Stomach smooth muscle (tissue), 2 donors: ENCODE measurements around the gene RYR1.

ENCODE experiments used
- H3K27ac ChIP-seq: one replicate; pipeline ENCODE4 v1.7.0; 2013; ENCODE audit warnings: mild to moderate bottlenecking, low read length, inconsistent platforms
- H3K27me3 ChIP-seq, 2 donors: one replicate each; pipeline ENCODE4 v1.7.0; 2013; ENCODE audit warnings: low read length in 2 of 2; ENCODE audit not compliant: insufficient read depth in 2 of 2, control insufficient read depth in 1 of 2
- H3K36me3 ChIP-seq, 2 donors: one replicate each; pipeline ENCODE4 v1.7.0; 2013; ENCODE audit warnings: low read length in 2 of 2; ENCODE audit not compliant: control insufficient read depth in 2 of 2, insufficient read depth in 2 of 2
- H3K4me1 ChIP-seq: one replicate; pipeline ENCODE4 v1.7.0; 2013; ENCODE audit warnings: low read length; ENCODE audit not compliant: control insufficient read depth, insufficient read depth
- H3K4me3 ChIP-seq, 2 donors: one replicate each; pipeline ENCODE4 v1.7.0; 2013; ENCODE audit warnings: low read length in 2 of 2
- H3K9ac ChIP-seq, 2 donors: one replicate each; pipeline ENCODE4 v1.7.0; 2013; ENCODE audit warnings: low read length in 2 of 2, mild to moderate bottlenecking in 1 of 2
- H3K9me3 ChIP-seq, 2 donors: one replicate each; pipeline ENCODE4 v1.7.0; 2013; ENCODE audit warnings: low read length in 2 of 2; ENCODE audit not compliant: control insufficient read depth in 2 of 2
- donor health status: healthy.
- donor health status: Pancreatic carcinoma.

The RYR1 gene

DNA sequence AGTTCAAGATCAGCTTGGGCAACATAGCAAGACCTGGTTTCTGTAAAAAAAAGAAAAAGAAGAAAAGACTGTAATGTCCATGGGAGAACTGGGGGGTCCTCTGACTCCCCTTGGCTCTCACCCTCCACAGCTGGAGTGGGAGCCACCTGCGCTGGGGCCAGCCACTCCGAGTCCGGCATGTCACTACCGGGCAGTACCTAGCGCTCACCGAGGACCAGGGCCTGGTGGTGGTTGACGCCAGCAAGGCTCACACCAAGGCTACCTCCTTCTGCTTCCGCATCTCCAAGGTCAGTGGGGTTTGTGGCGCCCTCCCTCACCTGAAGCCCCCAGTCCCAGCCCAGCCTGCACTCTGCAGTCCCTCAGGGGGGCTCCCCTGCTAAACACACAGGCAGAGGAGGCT is 14.7 kb downstream of the RYR1 start:
- H3K27me3 ChIP-seq: no peaks in the 10 kb centered on the region
- no peaks in the 10 kb centered on the region for H3K9me3 ChIP-seq
- H3K4me3 ChIP-seq: no peak overlapping the region
- no peak overlapping the region for H3K9ac ChIP-seq
- no peak overlapping the region for H3K27ac ChIP-seq
- H3K36me3 ChIP-seq: no peaks in the 10 kb centered on the region
- no peaks in the 10 kb centered on the region for H3K4me1 ChIP-seq

DNA sequence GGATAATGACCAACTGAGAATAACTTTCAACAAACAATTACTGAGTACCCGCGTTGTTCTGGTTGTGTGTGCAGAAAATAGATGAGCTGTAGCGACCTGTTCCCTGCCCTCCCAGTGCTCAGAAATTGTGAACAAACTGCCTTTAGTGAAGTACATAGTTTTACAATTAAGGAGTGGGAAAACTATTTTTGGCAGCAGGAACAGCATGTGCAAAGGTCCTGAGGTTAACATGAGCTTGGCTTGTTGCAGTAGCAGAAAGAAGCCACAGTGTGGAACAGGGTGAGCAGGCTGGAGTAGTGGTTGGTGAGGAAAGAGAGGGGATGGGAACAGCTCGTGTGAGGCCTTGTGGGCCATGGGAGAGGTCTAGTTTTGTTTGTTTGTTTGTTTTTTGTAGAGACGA is 16.0 kb downstream of the RYR1 start:
- H3K4me3 ChIP-seq: no peak overlapping the region
- no peaks in the 10 kb centered on the region for H3K27me3 ChIP-seq
- no peaks in the 10 kb centered on the region for H3K36me3 ChIP-seq
- no peaks in the 10 kb centered on the region for H3K9me3 ChIP-seq
- no peaks in the 10 kb centered on the region for H3K4me1 ChIP-seq
- no peak overlapping the region for H3K9ac ChIP-seq
- H3K27ac ChIP-seq: no peak overlapping the region

DNA sequence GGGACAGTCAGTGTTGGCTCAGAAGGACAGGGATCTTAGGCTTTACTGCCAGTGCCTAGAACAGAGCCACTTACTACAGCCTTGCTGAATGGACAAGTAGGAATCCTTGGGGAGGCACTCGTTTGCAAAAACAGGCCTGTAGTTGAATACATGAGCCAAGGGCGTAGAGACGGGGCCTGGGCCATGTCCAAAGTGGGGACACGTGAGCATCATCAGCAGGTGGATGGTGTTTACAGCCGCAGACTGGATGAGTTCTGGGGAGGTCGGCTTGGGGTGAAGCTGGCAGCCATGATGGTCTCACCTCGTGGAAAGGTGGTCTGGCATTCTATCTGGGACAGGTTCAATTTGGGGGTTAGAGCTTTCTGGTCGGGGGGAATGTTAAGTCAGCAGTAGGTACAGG is 17.5 kb downstream of the RYR1 start:
- no peak overlapping the region for H3K9ac ChIP-seq
- H3K36me3 ChIP-seq: no peaks in the 10 kb centered on the region
- no peak overlapping the region for H3K4me3 ChIP-seq
- no peak overlapping the region for H3K27ac ChIP-seq
- no peaks in the 10 kb centered on the region for H3K27me3 ChIP-seq
- no peaks in the 10 kb centered on the region for H3K9me3 ChIP-seq
- H3K4me1 ChIP-seq: no peaks in the 10 kb centered on the region

DNA sequence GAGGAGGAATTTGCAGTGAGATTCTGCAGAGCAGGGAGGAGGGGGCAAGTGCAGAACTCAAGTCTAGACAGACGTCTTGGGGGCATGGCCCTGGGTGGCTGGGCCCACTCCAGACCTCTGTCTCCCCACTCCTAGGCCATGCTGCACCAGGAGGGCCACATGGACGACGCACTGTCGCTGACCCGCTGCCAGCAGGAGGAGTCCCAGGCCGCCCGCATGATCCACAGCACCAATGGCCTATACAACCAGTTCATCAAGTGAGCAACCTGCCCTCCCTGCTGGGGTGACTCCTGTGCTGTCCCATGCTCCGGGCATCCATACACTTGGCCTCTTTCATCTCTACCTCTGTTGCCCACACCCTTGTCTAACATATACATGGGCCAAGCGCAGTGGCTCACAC is 18.1 kb downstream of the RYR1 start:
- Histone ChIP-seq H3K9ac (no peak overlapping the region), H3K4me3 (no peak overlapping the region), H3K36me3 (no peaks in the 10 kb centered on the region), H3K27me3 (no peaks in the 10 kb centered on the region), H3K4me1 (no peaks in the 10 kb centered on the region), H3K9me3 (no peaks in the 10 kb centered on the region), H3K27ac (no peak overlapping the region)

DNA sequence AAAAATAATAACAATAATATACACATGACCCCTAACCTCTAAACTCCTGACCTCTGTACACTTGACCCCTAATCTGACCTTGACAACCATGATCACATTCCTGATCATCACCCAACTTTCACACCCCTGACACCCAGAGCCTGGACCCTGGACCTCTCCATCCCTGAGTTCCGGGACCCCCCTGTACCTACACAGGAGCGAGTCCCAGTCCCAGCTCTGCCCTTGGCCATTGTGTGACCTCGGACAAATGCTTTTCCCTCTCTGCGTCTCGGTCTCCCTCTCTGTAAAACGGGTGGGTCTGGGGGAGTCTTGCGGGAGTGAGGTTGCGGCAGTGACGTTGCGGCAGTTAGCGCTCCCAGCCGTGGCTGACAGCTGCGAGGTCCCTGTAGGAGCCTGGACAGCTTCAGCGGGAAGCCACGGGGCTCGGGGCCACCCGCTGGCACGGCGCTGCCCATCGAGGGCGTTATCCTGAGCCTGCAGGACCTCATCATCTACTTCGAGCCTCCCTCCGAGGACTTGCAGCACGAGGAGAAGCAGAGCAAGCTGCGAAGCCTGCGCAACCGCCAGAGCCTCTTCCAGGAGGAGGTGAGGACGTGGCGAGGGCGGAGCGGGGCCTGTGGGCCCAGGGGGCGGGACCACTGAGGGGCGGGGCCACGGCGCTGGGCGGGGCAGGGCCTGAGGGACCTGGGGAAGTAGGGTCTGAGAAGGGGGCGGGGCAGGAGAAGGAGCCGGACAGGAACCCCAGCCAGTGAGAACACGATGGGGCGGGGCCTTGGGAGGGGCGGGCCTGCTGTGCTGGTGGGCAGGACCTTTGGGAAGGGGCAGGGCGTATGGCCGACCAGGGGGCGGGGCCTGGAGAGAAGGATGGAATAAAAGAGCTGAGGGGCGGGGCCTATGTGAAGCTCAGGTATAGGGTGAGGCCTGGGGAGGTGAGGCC is 19.2 kb downstream of the RYR1 start:
- Histone ChIP-seq H3K27ac (no peak overlapping the region), H3K4me1 (no peaks in the 10 kb centered on the region), H3K9ac (no peak overlapping the region), H3K4me3 (no peak overlapping the region), H3K27me3 (no peaks in the 10 kb centered on the region), H3K9me3 (no peaks in the 10 kb centered on the region), H3K36me3 (no peaks in the 10 kb centered on the region)

DNA sequence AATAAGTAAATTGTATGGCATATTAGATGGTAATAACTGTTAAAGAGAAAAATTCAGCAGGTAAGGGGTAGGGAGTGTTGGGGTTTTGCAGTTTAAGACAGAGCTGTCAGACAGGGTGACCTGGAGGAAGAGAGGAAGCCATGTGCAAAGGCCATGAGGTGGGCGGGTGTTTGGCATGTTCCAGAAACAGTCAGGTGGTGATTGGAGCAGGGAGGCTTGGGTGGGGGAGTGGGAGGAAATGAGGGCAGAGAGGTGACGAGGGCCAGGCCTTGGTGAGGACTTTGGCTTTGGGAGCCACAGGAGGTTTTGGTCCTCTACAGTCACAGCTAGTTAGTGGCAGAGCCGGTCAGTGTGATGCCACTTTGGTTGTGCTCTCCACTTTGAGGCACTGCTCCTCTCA is 20.1 kb downstream of the RYR1 start:
- Histone ChIP-seq H3K36me3 (no peaks in the 10 kb centered on the region), H3K9me3 (no peaks in the 10 kb centered on the region), H3K27me3 (no peaks in the 10 kb centered on the region), H3K4me1 (no peaks in the 10 kb centered on the region), H3K4me3 (no peak overlapping the region), H3K9ac (no peak overlapping the region), H3K27ac (no peak overlapping the region)

DNA sequence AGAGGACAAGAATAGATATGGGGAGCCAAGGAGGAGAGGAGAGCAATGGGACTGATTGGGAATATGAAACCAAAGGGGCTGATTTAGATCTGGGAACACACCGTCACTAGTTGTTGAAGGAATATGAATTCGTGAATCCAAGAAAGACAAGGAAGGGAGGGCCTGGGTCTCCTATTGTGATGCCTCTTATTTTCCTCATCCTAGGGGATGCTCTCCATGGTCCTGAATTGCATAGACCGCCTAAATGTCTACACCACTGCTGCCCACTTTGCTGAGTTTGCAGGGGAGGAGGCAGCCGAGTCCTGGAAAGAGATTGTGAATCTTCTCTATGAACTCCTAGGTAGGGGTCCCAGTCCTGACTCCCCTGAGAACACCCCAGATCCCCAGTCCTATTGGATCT is 21.5 kb downstream of the RYR1 start:
- Histone ChIP-seq H3K9ac (no peak overlapping the region), H3K27me3 (no peaks in the 10 kb centered on the region), H3K9me3 (no peaks in the 10 kb centered on the region), H3K27ac (no peak overlapping the region), H3K4me1 (no peaks in the 10 kb centered on the region), H3K36me3 (no peaks in the 10 kb centered on the region), H3K4me3 (no peak overlapping the region)

DNA sequence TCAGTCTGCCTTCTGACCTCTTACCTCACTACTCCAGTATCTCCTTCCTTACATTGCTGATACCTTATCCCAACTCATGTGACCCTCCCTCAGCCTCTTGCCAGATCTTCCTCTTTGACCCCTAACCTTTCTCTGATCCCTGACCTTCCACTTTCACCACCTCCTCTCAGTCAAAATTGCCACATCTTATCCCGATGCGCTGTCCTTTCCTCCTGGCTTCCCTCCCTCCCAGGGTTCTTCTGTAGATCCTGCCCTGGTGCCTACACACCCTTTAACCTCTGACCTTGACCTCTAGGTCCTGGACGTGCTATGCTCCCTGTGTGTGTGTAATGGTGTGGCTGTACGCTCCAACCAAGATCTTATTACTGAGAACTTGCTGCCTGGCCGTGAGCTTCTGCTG is 23.7 kb downstream of the RYR1 start:
- no peak overlapping the region for H3K4me3 ChIP-seq
- H3K27me3 ChIP-seq: no peaks in the 10 kb centered on the region
- no peaks in the 10 kb centered on the region for H3K36me3 ChIP-seq
- no peaks in the 10 kb centered on the region for H3K9me3 ChIP-seq
- H3K27ac ChIP-seq: no peak overlapping the region
- no peak overlapping the region for H3K9ac ChIP-seq
- no peaks in the 10 kb centered on the region for H3K4me1 ChIP-seq

DNA sequence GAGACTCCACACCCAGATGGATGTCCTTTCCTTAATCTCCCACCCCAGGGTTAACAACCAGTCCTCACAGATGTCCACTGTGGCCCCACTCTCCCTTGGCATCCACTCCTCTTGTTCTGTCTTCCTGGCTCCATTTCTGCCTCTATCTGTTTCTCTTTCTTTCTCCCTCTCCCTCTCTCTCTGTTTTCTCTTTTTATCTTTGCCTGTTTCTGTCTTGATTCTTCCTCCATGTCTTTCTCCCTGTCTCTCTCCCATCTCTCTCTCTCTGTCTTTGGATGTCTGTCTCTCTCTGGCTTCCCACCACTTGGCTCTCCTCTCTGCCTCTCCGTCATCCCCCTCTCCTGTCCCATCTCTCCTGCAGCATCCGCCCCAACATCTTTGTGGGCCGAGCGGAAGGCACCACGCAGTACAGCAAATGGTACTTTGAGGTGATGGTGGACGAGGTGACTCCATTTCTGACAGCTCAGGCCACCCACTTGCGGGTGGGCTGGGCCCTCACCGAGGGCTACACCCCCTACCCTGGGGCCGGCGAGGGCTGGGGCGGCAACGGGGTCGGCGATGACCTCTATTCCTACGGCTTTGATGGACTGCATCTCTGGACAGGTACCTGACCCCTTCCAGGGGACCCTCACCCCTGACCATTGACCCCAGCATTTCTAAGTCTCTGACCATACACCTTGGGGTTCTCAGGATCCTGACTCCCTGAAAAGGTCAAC is 24.4 kb downstream of the RYR1 start:
- H3K9ac ChIP-seq: no peak overlapping the region

DNA sequence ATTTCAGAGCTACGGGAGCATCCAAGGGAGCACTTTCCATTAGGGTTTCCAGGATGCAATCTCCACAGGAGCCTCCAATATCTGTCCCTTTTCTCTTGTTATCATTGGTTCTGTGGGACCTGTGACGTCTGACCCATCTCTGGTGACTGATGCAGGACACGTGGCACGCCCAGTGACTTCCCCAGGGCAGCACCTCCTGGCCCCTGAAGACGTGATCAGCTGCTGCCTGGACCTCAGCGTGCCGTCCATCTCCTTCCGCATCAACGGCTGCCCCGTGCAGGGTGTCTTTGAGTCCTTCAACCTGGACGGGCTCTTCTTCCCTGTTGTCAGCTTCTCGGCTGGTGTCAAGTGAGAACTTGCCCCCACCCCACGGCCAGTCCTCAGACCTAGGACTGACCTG is 25.5 kb downstream of the RYR1 start:
- H3K4me1 ChIP-seq: no peaks in the 10 kb centered on the region
- H3K27ac ChIP-seq: no peak overlapping the region
- no peak overlapping the region for H3K9ac ChIP-seq
- no peaks in the 10 kb centered on the region for H3K36me3 ChIP-seq
- H3K4me3 ChIP-seq: no peak overlapping the region
- H3K9me3 ChIP-seq: no peaks in the 10 kb centered on the region
- H3K27me3 ChIP-seq: no peaks in the 10 kb centered on the region

More for the DNA sequence above, 24.4 kb downstream of the RYR1 start:
- no peak overlapping the region for H3K27ac ChIP-seq
- H3K4me1 ChIP-seq: no peaks in the 10 kb centered on the region
- no peaks in the 10 kb centered on the region for H3K27me3 ChIP-seq
- no peak overlapping the region for H3K4me3 ChIP-seq
- H3K36me3 ChIP-seq: no peaks in the 10 kb centered on the region
- H3K9me3 ChIP-seq: no peaks in the 10 kb centered on the region

DNA sequence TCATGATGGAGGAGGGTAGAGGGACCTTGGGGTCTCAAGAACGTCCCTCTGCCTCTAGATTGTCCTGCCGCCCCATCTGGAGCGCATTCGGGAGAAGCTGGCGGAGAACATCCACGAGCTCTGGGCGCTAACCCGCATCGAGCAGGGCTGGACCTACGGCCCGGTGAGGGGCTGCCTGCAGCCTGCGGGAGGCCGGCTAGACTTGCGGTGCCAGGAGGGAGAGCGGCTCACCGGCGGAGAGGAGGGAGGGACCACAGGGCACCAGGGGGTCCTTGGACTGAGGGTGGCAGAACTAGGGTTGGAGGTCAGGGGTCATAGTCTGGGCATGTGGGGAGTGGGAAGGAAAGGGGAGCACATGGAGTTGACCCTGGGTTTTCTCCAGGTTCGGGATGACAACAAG is 29.9 kb downstream of the RYR1 start:
- Histone ChIP-seq H3K4me1 (no peaks in the 10 kb centered on the region), H3K27me3 (no peaks in the 10 kb centered on the region), H3K9me3 (no peaks in the 10 kb centered on the region), H3K27ac (no peak overlapping the region), H3K9ac (no peak overlapping the region), H3K4me3 (no peak overlapping the region), H3K36me3 (no peaks in the 10 kb centered on the region)
